T-helper 2 cell treated with Interferon-gamma antibody and Interleukin-4, amounts not matched to agents 5 μg/mL and 100 μg/mL, for 36 hours (primary cell): ENCODE results near the gene SOX2.

Experiments used
- DNase-seq: peaks from one replicate; pipeline ENCODE4 v3.0.0; 2021; ENCODE audit warnings: low spot score
- H3K27ac Mint-ChIP-seq: one replicate; pipeline ENCODE4 v1.8.0; 2021; ENCODE audit warnings: mild to moderate bottlenecking, mixed read lengths
- H3K27me3 Mint-ChIP-seq: one replicate; pipeline ENCODE4 v1.8.0; 2021; ENCODE audit warnings: low read depth, mixed read lengths
- H3K36me3 Mint-ChIP-seq: one replicate; pipeline ENCODE4 v1.8.0; 2021; ENCODE audit warnings: low read depth, mixed read lengths
- H3K4me1 Mint-ChIP-seq: one replicate; pipeline ENCODE4 v1.8.0; 2021; ENCODE audit warnings: low read depth, mixed read lengths
- H3K4me3 Mint-ChIP-seq: one replicate; pipeline ENCODE4 v1.8.0; 2022; ENCODE audit warnings: mild to moderate bottlenecking, moderate library complexity, mixed read lengths
- H3K9me3 Mint-ChIP-seq: one replicate; pipeline ENCODE4 v1.8.0; 2021; ENCODE audit warnings: mixed read lengths

Gene SOX2

GRCh38 chr3:181698263-181698954 is 13.3 kb upstream of the SOX2 start:
- no peaks in the 10 kb centered on the region for H3K36me3 Mint-ChIP-seq
- DNase-seq, result no peak
- H3K9me3 Mint-ChIP-seq, result no peaks in the 10 kb centered on the region

GRCh38 chr3:181699171-181699903 is 12.4 kb upstream of the SOX2 start:
- H3K4me3 Mint-ChIP-seq, result no peak overlapping the region

More at GRCh38 chr3:181698263-181698954, 13.3 kb upstream of the SOX2 start:
- H3K4me3 Mint-ChIP-seq, result no peak overlapping the region
- no peak overlapping the region for H3K27ac Mint-ChIP-seq
- H3K4me1 Mint-ChIP-seq, result peaks cover 15% of the 10 kb centered on the region
- peaks cover 88% of the 10 kb centered on the region for H3K27me3 Mint-ChIP-seq

GRCh38 chr3:181700168-181701087 is 11.3 kb upstream of the SOX2 start:
- Mint-ChIP-seq H3K27me3 (peaks cover 94% of the 10 kb centered on the region), H3K4me1 (peaks cover 21% of the 10 kb centered on the region), H3K27ac (peak overlapping the region; percentile 44), H3K4me3 (peak overlapping the region; percentile 78), H3K9me3 (no peaks in the 10 kb centered on the region), H3K36me3 (peaks cover 4% of the 10 kb centered on the region)
- peak; percentile 46 for DNase-seq

More at GRCh38 chr3:181699171-181699903, 12.4 kb upstream of the SOX2 start:
- no peak for DNase-seq
- no peaks in the 10 kb centered on the region for H3K36me3 Mint-ChIP-seq
- H3K27ac Mint-ChIP-seq, result no peak overlapping the region
- peaks cover 90% of the 10 kb centered on the region for H3K27me3 Mint-ChIP-seq
- H3K9me3 Mint-ChIP-seq, result no peaks in the 10 kb centered on the region
- H3K4me1 Mint-ChIP-seq, result peaks cover 16% of the 10 kb centered on the region

- Mint-ChIP-seq H3K27me3 (peaks cover 95% of the 10 kb centered on the region), H3K9me3 (no peaks in the 10 kb centered on the region), H3K4me3 (no peak overlapping the region), H3K36me3 (peaks cover 4% of the 10 kb centered on the region), H3K27ac (no peak overlapping the region), H3K4me1 (peaks cover 18% of the 10 kb centered on the region)
- DNase-seq, result no peak
Measured at GRCh38 chr3:181701096-181701495, 10.6 kb upstream of the SOX2 start.

- Mint-ChIP-seq H3K4me3 (peak overlapping the region; percentile 36), H3K36me3 (peaks cover 4% of the 10 kb centered on the region), H3K27ac (peak overlapping the region; percentile 13), H3K9me3 (no peaks in the 10 kb centered on the region), H3K27me3 (peaks cover 90% of the 10 kb centered on the region), H3K4me1 (peaks cover 15% of the 10 kb centered on the region)
- DNase-seq, result no peak
Measured at GRCh38 chr3:181703601-181704420, 7.9 kb upstream of the SOX2 start.

- peaks cover 4% of the 10 kb centered on the region for H3K36me3 Mint-ChIP-seq
- peak overlapping the region; percentile 21 for H3K4me3 Mint-ChIP-seq
- H3K4me1 Mint-ChIP-seq, result peaks cover 16% of the 10 kb centered on the region
- H3K27me3 Mint-ChIP-seq, result peaks cover 86% of the 10 kb centered on the region
- H3K27ac Mint-ChIP-seq, result no peak overlapping the region
- H3K9me3 Mint-ChIP-seq, result no peaks in the 10 kb centered on the region
- DNase-seq, result no peak
Measured at GRCh38 chr3:181704421-181705085, 7.2 kb upstream of the SOX2 start.

GRCh38 chr3:181705086-181705480 is 6.6 kb upstream of the SOX2 start:
- no peak for DNase-seq
- Mint-ChIP-seq H3K27ac (no peak overlapping the region), H3K9me3 (no peaks in the 10 kb centered on the region), H3K36me3 (peaks cover 4% of the 10 kb centered on the region), H3K27me3 (peaks cover 86% of the 10 kb centered on the region), H3K4me1 (peaks cover 20% of the 10 kb centered on the region), H3K4me3 (no peak overlapping the region)

- Mint-ChIP-seq H3K9me3 (no peaks in the 10 kb centered on the region), H3K27me3 (peaks cover 66% of the 10 kb centered on the region), H3K27ac (no peak overlapping the region), H3K4me1 (peaks cover 11% of the 10 kb centered on the region), H3K36me3 (peaks cover 4% of the 10 kb centered on the region), H3K4me3 (no peak overlapping the region)
- no peak for DNase-seq
Measured at GRCh38 chr3:181707980-181708379, 3.7 kb upstream of the SOX2 start.

GRCh38 chr3:181709537-181710279 is 2.0 kb upstream of the SOX2 start:
- no peaks in the 10 kb centered on the region for H3K9me3 Mint-ChIP-seq
- H3K4me1 Mint-ChIP-seq, result peaks cover 7% of the 10 kb centered on the region
- H3K27me3 Mint-ChIP-seq, result peaks cover 65% of the 10 kb centered on the region
- H3K36me3 Mint-ChIP-seq, result peaks cover 4% of the 10 kb centered on the region
- peak; percentile 42 for DNase-seq
- H3K27ac Mint-ChIP-seq, result peak overlapping the region; percentile 69
- peak overlapping the region; percentile 65 for H3K4me3 Mint-ChIP-seq

- Mint-ChIP-seq H3K36me3 (peaks cover 2% of the 10 kb centered on the region), H3K4me1 (peaks cover 6% of the 10 kb centered on the region), H3K9me3 (no peaks in the 10 kb centered on the region), H3K4me3 (no peak overlapping the region), H3K27ac (no peak overlapping the region), H3K27me3 (peaks cover 65% of the 10 kb centered on the region)
- no peak for DNase-seq
Measured at GRCh38 chr3:181710345-181711291, 1.1 kb upstream of the SOX2 start.

- H3K27ac Mint-ChIP-seq, result peak overlapping the region; percentile 52
- peaks cover 69% of the 10 kb centered on the region for H3K27me3 Mint-ChIP-seq
- no peaks in the 10 kb centered on the region for H3K9me3 Mint-ChIP-seq
- H3K4me3 Mint-ChIP-seq, result no peak overlapping the region
- H3K36me3 Mint-ChIP-seq, result peaks cover 2% of the 10 kb centered on the region
- peaks cover 6% of the 10 kb centered on the region for H3K4me1 Mint-ChIP-seq
- DNase-seq, result no peak
Measured at GRCh38 chr3:181712226-181712552, 464 bp downstream of the SOX2 start.
